ENCODE results near the gene SCARB1. TPM values are rescaled to one million over a fixed set of nuclear protein-coding genes. Genes with fewer than 3 reads are reported as not detected.

SCARB1 gene
- total RNA-seq, 1 experiment from 2014 or later = 115 TPM

- no peak for DNase-seq (ENCODE audit: extremely low read depth, low read depth)
Measured at GRCh38 chr12:124780336-124780735, 83.3 kb downstream of the SCARB1 start.

GRCh38 chr12:124779161-124780141 is 84.2 kb downstream of the SCARB1 start:
- DNase-seq (ENCODE audit: extremely low read depth, low read depth) = no peak

- DNase-seq (ENCODE audit: extremely low read depth, low read depth) = no peak
Measured at GRCh38 chr12:124778411-124778810, 85.3 kb downstream of the SCARB1 start.

- DNase-seq (ENCODE audit: extremely low read depth, low read depth) = no peak
Measured at GRCh38 chr12:124777399-124778372, 86.0 kb downstream of the SCARB1 start.

- no peak for DNase-seq (ENCODE audit: extremely low read depth, low read depth)
Measured at GRCh38 chr12:124776125-124776513, 87.5 kb downstream of the SCARB1 start.

GRCh38 chr12:124774462-124775167 is 89.0 kb downstream of the SCARB1 start:
- DNase-seq (ENCODE audit: extremely low read depth, low read depth) = no peak

- DNase-seq (ENCODE audit: extremely low read depth, low read depth) = no peak
Measured at GRCh38 chr12:124774054-124774461, 89.6 kb downstream of the SCARB1 start.

- no peak for DNase-seq (ENCODE audit: extremely low read depth, low read depth)
Measured at GRCh38 chr12:124772289-124773170, 91.1 kb downstream of the SCARB1 start.

- DNase-seq (ENCODE audit: extremely low read depth, low read depth) = peak; percentile 76
Measured at GRCh38 chr12:124771462-124772288, 92.0 kb downstream of the SCARB1 start.

GRCh38 chr12:124770728-124771127 is 92.9 kb downstream of the SCARB1 start:
- no peak for DNase-seq (ENCODE audit: extremely low read depth, low read depth)

- no peak for DNase-seq (ENCODE audit: extremely low read depth, low read depth)
Measured at GRCh38 chr12:124769881-124770512, 93.7 kb downstream of the SCARB1 start.

GRCh38 chr12:124769163-124769530 is 94.5 kb downstream of the SCARB1 start:
- no peak for DNase-seq (ENCODE audit: extremely low read depth, low read depth)

- DNase-seq (ENCODE audit: extremely low read depth, low read depth) = no peak
Measured at GRCh38 chr12:124768452-124769162, 95.1 kb downstream of the SCARB1 start.

- DNase-seq (ENCODE audit: extremely low read depth, low read depth) = peak; percentile 67
Measured at GRCh38 chr12:124767066-124767821, 96.4 kb downstream of the SCARB1 start.

GRCh38 chr12:124766727-124767065 is 97.0 kb downstream of the SCARB1 start:
- no peak for DNase-seq (ENCODE audit: extremely low read depth, low read depth)

- no peak for DNase-seq (ENCODE audit: extremely low read depth, low read depth)
Measured at GRCh38 chr12:124765581-124766489, 97.8 kb downstream of the SCARB1 start.
